Measurements from ENCODE around the gene THSD1. TPM values are rescaled to one million over a fixed set of nuclear protein-coding genes. Genes with fewer than 3 reads are reported as not detected.

Gene THSD1
- total RNA-seq, 2 donors from 2014 or later = 5.5 to 8.0 TPM

GRCh38 chr13:52452470-52452869 is 46.5 kb upstream of the THSD1 start:
- 79% methylated on average over 2 of the region's 2 CpGs for WGBS
- H3K4me3 ChIP-seq = no peak overlapping the region
- intact Hi-C loops (cut with DNase I) = loop anchor here (5.0 to 10.0 kb wide), 4 partner anchors 105 to 998 kb away; partner anchors contain the start of genes ALG11, ATP7B, INTS6 and WDFY2
- no peaks in the 10 kb centered on the region for H3K9me3 ChIP-seq
- H3K27me3 ChIP-seq (replicated peaks; ENCODE audit: insufficient read depth) = no peaks in the 10 kb centered on the region
- H3K36me3 ChIP-seq = no peaks in the 10 kb centered on the region
- H3K4me1 ChIP-seq (replicated peaks) = peaks cover 2% of the 10 kb centered on the region
- no peak for TF ChIP-seq CTCF (IDR thresholded peaks at IDR 0.05)
- no peak for TF ChIP-seq POLR2AphosphoS5 (IDR thresholded peaks at IDR 0.05)
- TF ChIP-seq POLR2A (IDR thresholded peaks at IDR 0.05) = no peak
- DNase-seq (ENCODE audit: low spot score) = no peak
- no peak overlapping the region for H3K27ac ChIP-seq

GRCh38 chr13:52451135-52451804 is 45.3 kb upstream of the THSD1 start:
- Histone ChIP-seq H3K4me3 (no peak overlapping the region), H3K27ac (no peak overlapping the region), H3K36me3 (no peaks in the 10 kb centered on the region), H3K4me1 (replicated peaks) (peaks cover 2% of the 10 kb centered on the region), H3K27me3 (replicated peaks; ENCODE audit: insufficient read depth) (no peaks in the 10 kb centered on the region), H3K9me3 (no peaks in the 10 kb centered on the region)
- intact Hi-C loops (cut with DNase I) = loop anchor here (5.0 to 10.0 kb wide), 4 partner anchors 104 to 996 kb away; partner anchors contain the start of genes ALG11, ATP7B, INTS6 and WDFY2
- TF ChIP-seq POLR2A (IDR thresholded peaks at IDR 0.05) (no peak), CTCF (IDR thresholded peaks at IDR 0.05) (no peak), POLR2AphosphoS5 (IDR thresholded peaks at IDR 0.05) (no peak)
- no peak for DNase-seq (ENCODE audit: low spot score)
- WGBS = 91% methylated on average over 24 of the region's 24 CpGs

- Histone ChIP-seq H3K4me3 (peak overlapping the region in 1 of 2 donors; percentile 92), H3K27ac (peak overlapping the region in 1 of 2 donors; percentile 96), H3K27me3 (replicated peaks; ENCODE audit: insufficient read depth) (no peaks in the 10 kb centered on the region), H3K36me3 (no peaks in the 10 kb centered on the region), H3K9me3 (no peaks in the 10 kb centered on the region), H3K4me1 (replicated peaks) (peaks cover 2% of the 10 kb centered on the region)
- TF ChIP-seq POLR2AphosphoS5 (IDR thresholded peaks at IDR 0.05) (no peak), POLR2A (IDR thresholded peaks at IDR 0.05) (no peak), CTCF (IDR thresholded peaks at IDR 0.05) (peak in 2 of 4 experiments; percentile 0 to 55)
- 7% methylated on average over 8 of the region's 8 CpGs for WGBS
- intact Hi-C loops (cut with DNase I) = loop anchor here (5.0 to 10.0 kb wide), 4 partner anchors 103 to 996 kb away; partner anchors contain the start of genes ALG11, ATP7B, INTS6 and WDFY2
- no peak for DNase-seq (ENCODE audit: low spot score)
Measured at GRCh38 chr13:52450793-52451116, 44.8 kb upstream of the THSD1 start.

- intact Hi-C loops (cut with DNase I) = loop anchor here (5.0 to 10.0 kb wide), 4 partner anchors 103 to 995 kb away; partner anchors contain the start of genes ALG11, ATP7B, INTS6 and WDFY2
- under 1% methylated on average over 68 of the region's 105 CpGs for WGBS
Measured at GRCh38 chr13:52450012-52450792, 44.2 kb upstream of the THSD1 start, which contains the start of gene VPS36. TSS of gene VPS36 (minus strand) at chr13:52450634. CDS start at chr13:52450594, 40 bp downstream.

More at GRCh38 chr13:52450012-52450792, 44.2 kb upstream of the THSD1 start, which contains the start of gene VPS36:
- Histone ChIP-seq H3K4me3 (peak within 1 kb of the TSS; percentile 92 to 94), H3K9me3 (no peaks in the 10 kb centered on the region), H3K27me3 (replicated peaks; ENCODE audit: insufficient read depth) (no peaks in the 10 kb centered on the region), H3K27ac (peak within 1 kb of the TSS; percentile 89 to 96), H3K36me3 (no peaks in the 10 kb centered on the region), H3K4me1 (replicated peaks) (peaks cover 2% of the 10 kb centered on the region)
- peak; percentile 96 for DNase-seq (ENCODE audit: low spot score)
- TF ChIP-seq POLR2AphosphoS5 (IDR thresholded peaks at IDR 0.05) = peak; percentile 61
- TF ChIP-seq CTCF (IDR thresholded peaks at IDR 0.05) = peak; percentile 99 to 100 (median 100)
- TF ChIP-seq POLR2A (IDR thresholded peaks at IDR 0.05) = peak; percentile 76
